C4-2B (cell line): Measurements from ENCODE around the gene SRA1.

Experiments
- H3K27ac ChIP-seq: fragments of 450-650 bp; 2 replicates; pipeline ENCODE4 v1.5.1; 2017
- CTCF ChIP-seq: fragments of 450-650 bp; conservative IDR thresholded peaks from 2 replicates; pipeline ENCODE4 v1.5.1; 2017; ENCODE audit warnings: mild to moderate bottlenecking
- ZFX ChIP-seq: fragments of 450-650 bp; IDR thresholded peaks from 2 replicates; pipeline ENCODE4 v1.6.1; 2017

Gene SRA1

GRCh38 chr5:140544986-140545385, 12.3 kb downstream of the SRA1 start:
- no peak for TF ChIP-seq ZFX
- no peak for TF ChIP-seq CTCF
- no peak overlapping the region for H3K27ac ChIP-seq

GRCh38 chr5:140542972-140543371, 14.3 kb downstream of the SRA1 start:
- H3K27ac ChIP-seq: no peak overlapping the region
- TF ChIP-seq ZFX (no peak), CTCF (no peak)

- H3K27ac ChIP-seq: no peak overlapping the region
- no peak for TF ChIP-seq ZFX
- TF ChIP-seq CTCF: no peak
These were observed 17.0 kb downstream of the SRA1 start for GRCh38 chr5:140540227-140540626.

GRCh38 chr5:140524003-140524402, 33.3 kb downstream of the SRA1 start:
- no peak overlapping the region for H3K27ac ChIP-seq
- TF ChIP-seq ZFX: no peak
- TF ChIP-seq CTCF: no peak

DNA sequence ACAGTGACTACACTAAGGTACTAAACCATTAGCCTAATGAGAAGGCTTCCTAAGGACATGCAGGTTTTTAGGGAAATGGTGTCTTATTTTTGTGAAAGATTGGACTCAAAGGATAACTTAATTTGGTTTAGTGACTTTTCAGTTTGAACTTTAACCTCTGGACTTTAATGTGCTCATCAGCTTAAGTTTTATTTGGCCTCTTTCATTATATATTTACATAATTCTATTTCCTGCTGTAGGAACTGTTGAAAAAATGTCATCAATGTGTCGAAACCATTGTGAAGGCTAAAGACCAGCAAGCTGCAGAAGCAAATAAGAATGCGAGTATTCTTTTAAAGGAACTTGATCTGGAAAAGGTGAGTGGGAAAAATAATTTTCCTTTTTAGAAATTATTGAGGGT, 44.1 kb downstream of the SRA1 start:
- TF ChIP-seq ZFX (no peak), CTCF (no peak)
- H3K27ac ChIP-seq: no peak overlapping the region

- TF ChIP-seq ZFX: no peak
- TF ChIP-seq CTCF: no peak
- H3K27ac ChIP-seq: no peak overlapping the region
These were observed 47.4 kb downstream of the SRA1 start for GRCh38 chr5:140509898-140510297.

GRCh38 chr5:140502834-140503233, 54.4 kb downstream of the SRA1 start:
- no peak overlapping the region for H3K27ac ChIP-seq
- TF ChIP-seq CTCF (peak; percentile 1; the same call in 1 of the 2 replicates), ZFX (no peak)
